Stimulated activated CD8-positive, alpha-beta memory T cell treated with anti-CD3 and anti-CD28 coated beads, Interleukin-4, amount 100 ng/mL, for 48 hours (primary cell): ENCODE measurements around the gene NEK6.

Source experiments
- DNase-seq: peaks from one replicate; pipeline ENCODE4 v3.0.0-alpha.2; 2020

The NEK6 gene

DNA sequence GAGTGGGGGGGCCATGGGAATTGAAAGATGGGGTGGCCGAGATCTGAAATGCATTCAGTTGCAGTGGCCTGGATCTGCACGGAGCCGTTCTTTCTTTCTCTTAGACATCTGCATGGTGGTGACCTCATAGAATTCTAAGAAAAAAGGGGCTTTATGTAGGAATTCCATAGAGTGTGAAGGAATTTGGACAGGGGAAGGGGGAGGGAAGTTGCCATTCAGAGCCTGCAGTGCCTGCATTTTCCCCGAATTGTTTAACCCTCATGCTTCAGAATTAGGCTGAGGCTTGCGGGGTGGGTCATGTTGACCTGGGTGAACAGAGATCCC is 4.9 kb downstream of the NEK6 start:
- DNase-seq: no peak

DNA sequence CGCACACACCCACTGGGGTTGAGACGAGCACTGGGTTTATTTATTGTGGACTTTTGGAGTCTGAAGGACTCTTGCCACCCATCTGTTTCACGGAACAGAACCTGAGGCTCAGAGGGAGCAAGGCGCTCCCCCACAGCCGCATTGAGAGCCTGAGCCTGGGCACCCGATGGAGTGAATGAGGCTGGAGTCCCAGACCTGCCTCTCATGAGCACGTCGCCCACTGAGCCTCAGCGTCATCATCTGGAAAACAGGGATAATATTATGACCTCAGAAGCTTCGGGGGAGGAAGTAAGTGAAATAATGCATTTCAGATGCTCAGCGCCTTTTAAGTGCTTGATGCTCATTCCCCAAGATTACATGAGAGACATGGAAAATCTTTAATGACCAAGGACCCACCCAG is 5.5 kb downstream of the NEK6 start:
- no peak for DNase-seq

DNA sequence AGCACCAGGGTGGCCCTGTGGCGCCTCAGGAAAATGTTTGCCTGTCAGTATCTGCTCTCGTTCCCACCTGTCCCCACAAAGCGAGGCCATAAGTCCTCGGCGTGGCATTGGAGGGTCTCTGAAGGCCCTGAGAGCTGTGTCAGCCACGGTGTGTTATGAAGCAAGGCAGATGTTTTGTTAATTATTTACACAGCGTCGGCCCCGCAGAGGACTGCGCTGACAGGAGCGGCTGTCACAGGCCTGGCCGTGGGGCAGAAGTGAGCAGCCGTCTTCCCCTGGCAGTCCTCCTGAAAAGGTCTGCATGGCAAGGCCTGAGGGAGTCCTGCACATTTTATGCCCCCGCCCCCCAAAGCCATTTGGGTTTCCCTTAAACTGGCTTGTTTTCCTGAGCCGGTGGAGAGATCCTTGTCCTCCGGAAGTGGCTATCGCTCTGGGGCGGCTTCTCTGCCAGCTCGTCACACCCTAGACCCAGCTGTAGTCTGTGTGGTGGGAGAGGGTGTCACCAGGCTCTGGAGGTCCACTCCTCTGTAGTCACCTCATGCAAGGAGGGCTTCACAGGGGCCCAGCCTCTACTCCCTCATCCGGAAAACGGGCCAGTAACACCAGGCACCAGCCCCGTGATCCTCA is 6.2 kb downstream of the NEK6 start:
- DNase-seq: no peak

DNA sequence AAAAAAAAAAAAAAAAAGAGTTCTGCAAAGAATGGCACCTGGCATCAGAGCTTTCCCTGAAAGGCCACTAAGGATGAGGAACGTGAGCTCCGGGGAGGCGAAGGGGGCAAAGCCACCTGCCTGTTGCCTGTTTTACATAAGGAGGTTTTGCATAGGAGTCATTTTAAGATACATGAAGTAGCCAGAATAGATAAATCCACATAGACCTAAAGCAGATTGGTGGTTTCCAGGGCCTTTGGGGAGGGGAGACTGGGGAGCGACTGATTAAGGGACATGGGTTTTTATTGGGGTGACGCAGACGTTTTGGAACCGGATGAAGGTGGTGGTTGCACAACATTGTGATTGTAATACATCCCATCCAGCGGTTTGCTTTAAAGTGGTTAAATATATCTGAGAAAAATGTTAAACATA is 7.1 kb downstream of the NEK6 start:
- no peak for DNase-seq

DNA sequence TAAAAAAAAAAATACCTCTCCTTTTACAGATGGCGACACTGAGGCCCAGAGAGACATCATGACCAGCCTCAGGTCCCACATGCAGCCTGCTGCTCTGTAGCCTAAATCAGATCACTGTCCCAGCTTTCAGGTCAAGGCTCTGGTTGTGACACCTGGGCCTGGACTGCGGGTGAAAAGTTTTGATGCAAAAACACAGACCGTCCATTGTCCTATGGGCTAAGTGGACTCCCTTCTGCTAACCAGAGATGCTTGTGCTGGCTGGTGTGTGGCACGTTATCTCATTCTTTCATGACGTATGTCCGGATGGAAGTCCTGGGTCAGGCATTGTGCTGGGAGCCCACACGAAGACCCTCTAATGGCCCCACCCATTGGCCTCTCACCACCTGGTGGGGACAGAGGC is 7.8 kb downstream of the NEK6 start:
- DNase-seq: no peak

DNA sequence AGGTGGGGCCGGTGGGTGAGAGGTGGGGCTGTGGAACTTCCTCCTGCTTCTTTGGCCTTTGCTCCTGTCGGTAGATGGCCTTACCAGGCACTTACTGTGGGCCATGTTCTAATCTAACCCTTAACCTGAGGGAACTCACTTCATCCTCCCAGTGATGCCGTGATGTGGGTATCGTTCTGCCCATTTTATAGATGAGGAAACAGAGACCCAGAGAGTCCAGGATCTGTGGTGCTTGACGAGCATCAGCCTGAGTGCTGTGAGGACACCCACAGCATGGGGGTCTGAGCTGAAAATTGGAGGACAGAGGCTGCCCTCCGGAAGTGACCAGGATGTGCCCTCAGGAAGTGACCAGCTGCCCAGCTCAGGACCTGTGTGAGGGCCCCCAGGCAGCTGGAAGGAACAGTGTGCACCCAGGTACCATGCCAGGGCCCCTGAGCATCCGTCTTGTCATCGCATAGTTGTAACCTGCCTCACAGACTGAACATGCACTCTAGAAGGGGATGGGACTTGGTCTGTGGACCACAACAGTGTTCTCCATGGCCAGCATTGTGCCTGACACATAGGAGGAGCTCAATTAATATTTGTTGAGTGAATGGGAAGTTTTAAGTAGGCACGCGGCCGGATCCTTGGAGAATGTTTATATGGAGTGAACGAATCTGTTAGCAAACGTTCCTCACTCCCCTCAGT is 8.5 kb downstream of the NEK6 start:
- no peak for DNase-seq

DNA sequence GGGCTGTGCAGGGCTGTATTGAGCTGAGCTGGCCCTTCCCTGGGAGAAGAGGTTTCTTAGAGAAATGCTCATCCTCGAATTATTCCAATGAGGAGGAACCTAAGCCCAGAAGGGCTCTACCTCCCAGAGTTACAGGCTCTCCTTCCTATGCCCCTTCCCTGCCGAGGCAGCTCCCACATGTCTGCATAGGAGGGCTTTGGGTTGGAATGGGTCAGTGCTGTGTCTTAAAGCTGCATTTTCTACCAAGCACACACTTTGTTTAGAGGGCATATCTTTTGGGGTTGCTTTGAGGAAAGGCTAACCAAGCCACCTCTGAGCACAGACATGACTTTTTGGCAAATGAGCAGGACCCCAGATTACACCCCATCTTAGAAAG is 9.1 kb downstream of the NEK6 start:
- no peak for DNase-seq

DNA sequence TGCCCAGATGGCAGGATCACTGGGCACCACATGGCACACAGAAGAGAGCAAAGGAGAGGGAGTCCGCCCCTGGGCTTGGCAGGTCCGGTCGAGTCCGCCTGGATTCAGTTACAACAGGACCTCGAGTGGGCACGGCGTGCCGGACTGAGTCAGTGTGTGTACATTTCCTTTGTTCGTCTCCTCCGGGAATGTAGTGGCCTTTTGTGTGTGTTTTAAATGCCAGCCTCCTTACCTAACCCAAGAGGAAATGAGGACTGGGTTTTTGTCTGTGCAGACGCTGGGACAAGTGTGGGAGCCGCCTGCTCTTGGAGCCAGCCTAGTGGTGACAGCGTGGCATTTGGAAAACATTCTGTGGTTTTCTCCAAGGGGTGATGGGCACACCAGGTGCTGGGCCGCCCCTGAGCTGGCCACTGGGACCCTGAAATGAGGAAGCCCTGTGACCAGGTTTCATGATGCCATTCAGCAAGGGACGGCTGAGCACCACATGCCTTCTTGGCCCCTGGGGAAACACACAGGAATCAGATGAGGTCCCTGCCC is 9.6 kb downstream of the NEK6 start:
- no peak for DNase-seq

DNA sequence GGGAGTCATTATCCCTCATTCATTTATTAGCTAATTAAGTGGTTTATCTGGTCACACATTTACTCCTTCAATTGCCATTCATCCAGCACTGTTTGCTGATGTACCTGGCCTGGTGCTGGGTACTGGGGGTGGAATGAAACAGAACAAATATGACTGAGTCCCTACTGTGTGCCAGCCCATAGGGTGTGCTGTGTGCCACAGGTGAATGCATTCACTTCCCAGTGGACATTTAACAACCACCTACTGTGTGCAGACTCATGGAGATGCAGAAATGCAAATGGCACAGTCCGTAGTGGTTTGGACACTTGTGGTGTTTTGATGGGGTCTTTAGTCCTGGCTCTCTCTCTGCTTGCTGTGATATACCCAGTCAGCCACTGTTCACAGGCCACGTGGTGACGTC is 10.5 kb downstream of the NEK6 start:
- no peak for DNase-seq

DNA sequence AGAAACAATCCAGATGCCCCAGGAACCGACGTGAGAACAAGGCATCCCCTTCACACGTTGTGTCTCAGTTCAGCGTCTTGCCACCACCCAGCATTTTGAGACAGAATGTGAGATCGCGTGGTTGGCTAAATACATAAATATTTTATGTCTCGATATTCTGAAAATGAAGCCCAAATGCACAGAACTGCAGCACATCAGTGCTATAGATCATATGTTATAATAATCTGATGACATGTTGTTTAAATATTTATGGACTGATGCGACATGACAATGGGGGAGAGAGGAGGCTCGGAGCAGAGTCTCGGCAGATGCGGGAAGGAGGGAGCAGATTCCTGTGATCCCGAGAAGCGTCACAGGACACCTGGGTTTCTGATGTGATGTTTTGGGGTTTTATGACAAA is 10.9 kb downstream of the NEK6 start:
- DNase-seq: no peak

DNA sequence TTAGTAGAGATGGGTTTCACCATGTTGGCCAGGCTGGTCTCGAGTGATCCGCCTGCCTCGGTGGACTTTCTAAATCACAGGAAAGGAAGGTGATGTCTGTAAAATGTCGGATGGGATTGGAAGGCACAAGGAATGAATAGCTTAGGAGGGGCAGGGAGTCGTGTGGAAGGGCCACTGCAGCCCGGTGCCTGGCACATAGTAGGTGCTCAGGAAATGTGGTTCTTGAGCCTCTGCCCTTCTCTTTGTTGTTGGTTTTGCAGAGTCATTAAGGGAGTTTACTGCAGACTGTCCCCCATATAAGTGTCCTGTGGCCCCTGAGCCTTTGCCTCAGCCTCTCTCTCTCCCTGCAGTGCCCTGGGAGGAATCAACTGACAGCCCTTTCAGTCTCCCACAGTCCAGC is 11.8 kb downstream of the NEK6 start:
- no peak for DNase-seq

DNA sequence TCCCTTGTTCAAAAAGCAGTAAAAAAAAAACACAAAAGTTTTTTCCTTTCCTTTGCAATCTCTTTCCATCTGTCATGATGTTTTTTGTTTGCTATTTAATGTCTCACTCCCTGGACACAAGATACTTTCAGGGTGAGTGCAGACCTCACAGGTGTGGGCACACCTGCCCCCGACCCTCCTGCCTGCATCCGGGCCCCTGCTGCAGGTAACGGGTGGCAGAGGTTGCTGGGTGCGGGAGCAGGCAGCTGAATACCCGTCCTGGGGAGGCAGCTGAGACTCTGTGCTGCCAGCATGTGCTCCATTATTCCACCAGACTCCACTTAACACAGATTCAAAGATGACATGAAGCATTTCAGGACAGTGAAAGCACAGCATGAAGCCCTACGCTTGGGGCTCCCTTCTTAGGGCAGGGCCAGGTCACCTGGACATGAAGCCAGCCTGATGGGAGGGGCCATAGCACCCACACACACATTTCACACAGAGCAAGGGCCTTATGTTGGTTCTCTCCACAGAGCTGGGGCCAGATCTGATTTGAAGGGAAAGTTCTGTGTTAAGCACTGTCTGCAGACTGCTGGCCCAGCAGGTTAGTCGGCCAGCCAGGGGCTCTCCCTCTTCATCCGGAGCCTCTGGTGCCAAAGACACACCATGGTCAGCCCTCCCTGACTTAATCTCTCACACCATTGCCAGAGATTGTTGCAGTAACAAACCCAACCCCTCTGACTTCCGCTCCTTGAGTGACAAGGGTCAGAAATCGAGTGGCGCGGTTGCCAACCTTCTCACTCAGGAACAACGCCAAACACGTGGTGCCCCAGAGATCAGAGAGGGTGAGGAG is 13.0 kb downstream of the NEK6 start:
- DNase-seq: no peak

DNA sequence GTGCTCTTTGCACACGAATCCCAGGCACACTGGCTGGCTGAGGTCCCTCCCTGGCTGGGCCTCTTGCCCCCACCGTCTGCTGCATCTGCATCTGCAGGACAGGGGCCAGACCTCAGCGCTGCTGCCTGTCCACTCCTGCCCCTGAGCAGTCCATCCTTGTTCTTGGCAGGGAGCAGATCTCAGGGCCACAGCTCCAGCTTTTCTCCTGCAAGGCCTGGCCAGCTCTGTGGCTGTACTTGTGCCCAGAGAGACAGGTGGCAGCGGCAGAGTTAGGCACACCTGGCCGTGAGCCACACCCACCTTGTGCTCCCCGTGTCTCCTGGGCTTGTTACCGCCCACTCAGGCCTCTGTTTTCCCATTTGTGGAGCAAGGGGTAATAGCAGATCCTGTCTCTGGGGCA is 13.9 kb downstream of the NEK6 start:
- no peak for DNase-seq

DNA sequence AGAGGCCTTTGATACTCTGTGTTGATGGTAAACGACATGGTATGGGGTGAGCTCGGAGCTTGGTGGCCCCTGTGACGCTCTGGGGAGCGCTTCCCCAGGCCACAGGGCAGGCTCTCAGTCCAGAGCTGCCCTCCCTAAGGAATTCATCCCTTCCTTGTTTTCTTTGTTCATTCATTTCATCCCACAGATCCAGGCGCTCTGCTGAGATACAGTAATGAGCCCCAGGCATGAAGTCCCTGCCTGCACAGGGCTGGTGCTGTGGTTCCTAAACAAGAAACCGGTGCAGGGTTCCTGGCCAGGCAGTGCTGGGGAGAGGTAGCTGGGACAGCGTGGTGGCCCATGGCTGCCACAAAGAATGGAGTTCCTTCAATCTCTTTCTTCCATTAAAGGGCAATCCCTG is 14.4 kb downstream of the NEK6 start:
- no peak for DNase-seq

DNA sequence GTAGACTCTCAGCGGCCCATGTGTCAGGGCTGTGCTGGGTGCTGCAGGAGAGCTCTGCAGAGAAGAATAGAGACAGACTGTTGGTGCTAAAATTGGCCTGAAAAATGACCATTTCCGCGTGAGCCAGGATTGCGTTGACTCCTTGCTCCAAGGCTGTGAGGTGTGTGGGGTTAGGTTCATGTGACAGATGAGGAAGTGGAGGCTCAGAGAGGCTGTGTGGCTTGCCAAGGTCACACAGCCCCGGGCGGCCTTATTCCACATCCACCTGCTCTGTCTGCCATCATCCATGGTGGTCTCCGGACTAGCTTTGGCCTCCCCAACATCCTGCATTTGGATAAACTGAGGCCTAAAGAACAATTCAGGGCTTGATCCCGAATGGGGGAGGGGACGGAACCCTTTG is 15.2 kb downstream of the NEK6 start:
- DNase-seq: no peak

DNA sequence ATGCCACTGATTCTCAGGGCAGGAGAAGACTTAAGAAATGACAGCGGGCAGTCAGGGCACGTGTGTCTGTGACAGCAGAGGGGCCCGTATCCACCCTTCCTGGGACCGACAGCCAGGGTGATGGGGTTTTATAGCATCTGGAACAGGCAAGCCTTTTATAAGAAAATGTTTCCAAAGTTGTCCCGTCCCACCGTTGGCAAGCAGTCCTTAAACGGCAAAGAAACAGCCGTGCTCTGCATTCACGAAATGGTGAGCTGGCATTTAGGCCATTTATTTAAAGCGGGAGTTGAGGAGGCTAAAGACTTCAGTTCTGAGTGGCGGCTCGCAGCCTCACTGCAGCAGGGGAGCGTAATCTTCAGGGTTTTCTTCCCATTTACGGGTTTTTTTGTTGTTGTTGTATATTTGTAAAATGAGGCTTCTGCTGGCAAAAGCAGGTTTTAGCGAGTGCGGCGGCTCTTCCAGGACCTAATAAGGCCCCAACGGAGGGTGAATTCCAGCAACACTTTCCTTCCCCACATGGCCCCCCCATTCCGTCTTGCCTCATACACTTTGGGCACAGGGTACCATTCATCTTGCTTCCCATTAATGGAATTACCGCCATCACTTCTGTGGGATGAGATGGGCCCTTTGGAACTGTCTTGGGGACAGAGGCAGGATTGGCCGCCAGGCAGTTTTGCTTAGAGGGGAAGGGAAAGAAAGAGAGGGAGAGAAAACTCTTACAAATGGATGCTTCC is 15.8 kb downstream of the NEK6 start:
- no peak for DNase-seq

DNA sequence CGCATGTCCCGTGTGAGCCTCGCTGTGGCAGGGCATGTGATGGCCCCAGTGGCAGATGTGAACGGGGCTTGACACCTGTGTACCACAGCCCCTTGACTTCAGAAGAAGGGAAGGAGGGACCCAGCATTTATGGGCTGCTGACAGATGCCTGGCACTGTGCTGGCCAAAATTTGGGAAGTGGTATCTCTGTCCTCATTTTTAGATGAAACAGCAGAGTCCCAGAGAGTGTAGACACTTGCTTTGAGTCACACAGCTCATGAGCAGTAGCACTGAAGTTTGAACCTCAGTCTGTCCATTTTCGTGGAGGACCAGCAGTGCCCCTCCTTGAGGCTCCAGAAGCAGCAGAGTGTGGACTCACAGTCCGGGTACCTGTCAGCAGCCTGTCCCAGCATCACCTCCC is 16.5 kb downstream of the NEK6 start:
- no peak for DNase-seq

DNA sequence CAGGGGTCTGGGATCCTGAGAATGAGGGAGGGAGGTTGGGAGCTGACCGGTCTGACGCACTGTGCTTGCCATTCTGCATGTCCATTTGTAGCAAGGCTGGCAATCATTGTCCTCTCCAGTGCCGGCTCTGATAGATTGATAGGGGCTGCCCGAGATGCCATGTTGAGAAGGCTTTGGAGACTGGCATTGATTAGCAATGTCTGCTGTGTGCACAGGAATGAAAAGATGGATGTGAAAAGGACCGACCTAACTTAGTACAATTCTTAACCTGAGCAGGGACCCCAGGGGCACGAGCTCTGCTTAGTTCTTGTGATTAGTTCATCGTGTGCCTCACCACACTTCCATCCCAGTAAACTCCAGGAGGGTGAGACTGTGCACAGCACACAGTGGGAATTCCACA is 17.0 kb downstream of the NEK6 start:
- DNase-seq: no peak

DNA sequence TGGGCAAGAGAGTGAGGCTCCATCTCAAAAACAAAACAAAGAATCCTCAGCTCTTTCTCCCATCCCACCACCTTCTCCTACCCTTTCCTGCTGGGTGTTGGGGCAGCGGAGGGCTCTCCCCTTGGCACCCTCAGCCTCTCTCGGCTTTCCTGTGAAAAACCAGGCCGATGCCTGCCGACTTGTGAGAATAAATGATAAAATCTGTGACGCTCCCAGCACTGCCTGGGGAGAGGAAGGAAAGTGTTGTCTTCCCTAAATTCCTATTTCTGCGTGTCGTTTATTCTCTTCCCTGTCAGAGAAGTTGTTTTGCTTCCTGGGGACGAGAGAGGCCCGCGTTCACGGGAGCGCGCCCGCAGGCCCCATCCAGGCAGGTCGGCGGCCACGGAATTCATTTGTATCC is 19.7 kb downstream of the NEK6 start:
- DNase-seq: no peak

DNA sequence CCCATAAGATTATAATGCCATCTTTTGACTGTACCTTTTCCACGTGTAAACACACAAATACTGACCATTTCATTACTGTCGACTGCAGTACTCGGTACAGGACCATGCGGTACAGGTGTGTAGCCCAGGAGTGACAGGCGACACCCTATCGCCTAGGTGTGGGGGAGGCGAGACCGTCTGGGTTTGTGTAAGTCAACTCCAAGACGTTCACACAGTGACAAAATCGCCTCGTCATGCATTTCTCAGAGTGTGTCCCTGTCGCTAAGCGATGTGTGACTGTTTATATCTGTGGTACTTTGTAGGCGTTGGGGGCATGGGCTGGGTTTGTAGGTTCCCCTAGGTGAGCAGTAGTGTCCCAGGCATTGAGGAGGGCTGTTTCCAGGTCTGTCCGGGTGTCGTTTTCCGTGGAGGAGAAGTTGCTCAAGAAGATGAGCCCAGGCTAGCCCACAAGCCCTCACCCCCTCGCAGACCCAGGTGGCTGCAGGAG is 20.3 kb downstream of the NEK6 start:
- DNase-seq: no peak

DNA sequence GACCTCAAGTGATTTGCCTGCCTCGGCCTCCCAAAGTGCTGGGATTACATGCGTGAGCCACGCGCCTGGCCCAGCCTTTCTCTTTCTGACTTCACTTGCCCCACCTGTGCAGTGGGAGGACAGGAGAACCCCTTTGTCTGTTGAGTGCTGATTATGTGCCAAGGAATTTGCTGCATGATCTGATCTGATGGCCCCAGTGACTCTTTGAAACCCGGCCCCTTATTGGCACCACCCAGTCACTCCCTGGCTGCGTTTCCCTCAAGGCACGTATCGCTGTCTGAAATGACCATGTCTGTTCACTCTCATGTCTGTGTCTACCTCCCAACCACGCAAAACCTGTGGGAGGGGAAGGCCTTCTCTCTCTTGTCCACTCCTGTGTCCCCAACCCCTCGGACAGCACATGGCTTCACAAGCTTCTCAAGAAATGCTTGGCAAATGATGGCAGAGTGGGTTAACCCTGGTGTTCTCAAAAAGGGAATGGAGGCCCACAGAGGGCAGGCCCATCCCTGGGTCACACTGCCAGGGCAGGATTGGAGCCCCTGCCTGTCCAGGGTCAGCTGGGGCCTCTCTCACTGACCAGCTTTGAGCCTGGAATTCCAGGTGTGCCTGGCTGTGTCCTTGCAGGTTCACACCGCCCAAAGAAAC is 21.9 kb downstream of the NEK6 start:
- no peak for DNase-seq

DNA sequence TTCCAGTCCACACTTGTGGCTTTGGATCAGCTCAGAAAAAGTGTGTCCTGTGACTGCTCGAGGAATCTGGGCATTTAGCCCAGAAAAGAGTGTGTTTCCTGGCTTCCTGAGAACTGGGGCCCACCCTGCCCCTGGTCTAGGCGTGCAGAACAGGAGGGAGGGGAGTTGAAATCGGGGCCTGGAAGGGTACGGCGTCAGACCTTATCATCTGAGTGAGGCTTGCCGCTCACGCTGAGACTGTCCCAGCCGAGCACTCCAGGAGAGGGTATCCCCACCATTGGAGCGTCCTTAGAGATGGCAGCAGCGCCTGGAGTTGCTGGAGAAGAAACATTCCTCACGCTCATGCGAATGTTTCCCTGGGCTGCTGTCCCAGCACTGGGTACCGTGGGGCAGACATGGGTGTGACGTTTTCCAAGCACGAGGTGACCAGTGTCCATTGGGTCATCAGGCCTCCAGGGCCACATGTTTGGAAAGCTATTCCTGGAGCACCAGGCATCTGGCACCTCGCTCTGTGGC is 22.5 kb downstream of the NEK6 start:
- no peak for DNase-seq

DNA sequence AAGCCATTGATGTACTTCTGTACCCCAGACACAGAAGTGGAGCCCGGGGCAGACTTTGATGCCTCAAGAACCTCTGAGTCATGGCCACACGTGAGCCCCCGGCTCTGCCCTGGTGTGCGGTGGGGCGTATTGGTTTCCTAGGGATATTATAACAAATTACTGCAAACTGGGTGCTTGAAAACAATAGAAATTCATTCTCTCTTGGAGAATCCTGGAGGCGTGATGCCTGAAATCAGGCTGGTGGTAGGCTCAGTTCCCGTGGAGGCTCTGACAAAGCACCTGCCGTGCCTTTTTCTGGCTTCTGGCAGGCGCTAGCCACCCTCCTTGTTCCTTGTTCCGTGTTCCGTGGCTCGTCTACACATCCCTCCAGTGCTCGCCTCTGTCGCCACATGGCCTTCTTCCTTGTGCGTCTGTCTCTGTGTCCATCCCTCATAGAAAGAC is 24.2 kb downstream of the NEK6 start:
- DNase-seq: no peak
